ENCODE measurements around the gene SAMD4A.

The SAMD4A gene

DNA sequence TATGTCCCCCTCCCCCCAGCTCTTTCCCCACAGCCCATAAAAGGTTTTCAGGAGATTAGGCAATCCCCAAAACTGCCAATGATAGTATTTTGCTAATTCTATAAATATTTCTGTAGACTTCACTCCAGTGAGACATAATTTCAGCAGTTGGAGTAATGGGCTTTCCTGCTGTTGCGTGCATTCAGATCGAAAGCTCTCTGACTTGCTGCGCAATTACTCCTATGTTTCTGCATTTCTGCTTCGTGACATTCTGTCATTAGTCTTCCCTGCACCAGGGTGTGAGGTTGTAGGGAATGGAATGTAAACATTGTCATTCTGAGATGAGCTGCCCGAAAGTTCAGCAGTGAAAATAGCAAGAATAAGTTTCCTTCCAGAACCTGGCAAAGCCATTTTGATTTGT is 58.2 kb downstream of the SAMD4A start:
- H3K27me3 ChIP-seq (ENCODE audit: insufficient read depth, low read length), result no peaks in the 10 kb centered on the region
- H3K9ac ChIP-seq (ENCODE audit: low read length), result no peak overlapping the region
- no peaks in the 10 kb centered on the region for H3K9me3 ChIP-seq (ENCODE audit: low read length)
- no peaks in the 10 kb centered on the region for H3F3A ChIP-seq (ENCODE audit: insufficient read depth, low read length)
- H3K4me3 ChIP-seq (ENCODE audit: low read depth, low read length, poor library complexity, severe bottlenecking), result no peak overlapping the region
- H3K27ac ChIP-seq (ENCODE audit: low read depth, low read length, poor library complexity, severe bottlenecking), result no peak overlapping the region
- H3K36me3 ChIP-seq (ENCODE audit: insufficient read depth, low read length), result no peaks in the 10 kb centered on the region
- H3K4me1 ChIP-seq (ENCODE audit: insufficient read depth, low read length, severe bottlenecking), result no peaks in the 10 kb centered on the region
- no peaks in the 10 kb centered on the region for H4K20me1 ChIP-seq (ENCODE audit: insufficient read depth, low read length)
- no peak overlapping the region for H3K4me2 ChIP-seq (ENCODE audit: low read length)
- no peak overlapping the region for H2AFZ ChIP-seq (ENCODE audit: low read length)
- no peaks in the 10 kb centered on the region for H3K79me2 ChIP-seq (ENCODE audit: insufficient read depth, low read length)
- no peak for TF ChIP-seq EZH2 (IDR thresholded peaks at IDR 0.05; ENCODE audit: borderline replicate concordance, low read length)
- TF ChIP-seq, protein P1, sequence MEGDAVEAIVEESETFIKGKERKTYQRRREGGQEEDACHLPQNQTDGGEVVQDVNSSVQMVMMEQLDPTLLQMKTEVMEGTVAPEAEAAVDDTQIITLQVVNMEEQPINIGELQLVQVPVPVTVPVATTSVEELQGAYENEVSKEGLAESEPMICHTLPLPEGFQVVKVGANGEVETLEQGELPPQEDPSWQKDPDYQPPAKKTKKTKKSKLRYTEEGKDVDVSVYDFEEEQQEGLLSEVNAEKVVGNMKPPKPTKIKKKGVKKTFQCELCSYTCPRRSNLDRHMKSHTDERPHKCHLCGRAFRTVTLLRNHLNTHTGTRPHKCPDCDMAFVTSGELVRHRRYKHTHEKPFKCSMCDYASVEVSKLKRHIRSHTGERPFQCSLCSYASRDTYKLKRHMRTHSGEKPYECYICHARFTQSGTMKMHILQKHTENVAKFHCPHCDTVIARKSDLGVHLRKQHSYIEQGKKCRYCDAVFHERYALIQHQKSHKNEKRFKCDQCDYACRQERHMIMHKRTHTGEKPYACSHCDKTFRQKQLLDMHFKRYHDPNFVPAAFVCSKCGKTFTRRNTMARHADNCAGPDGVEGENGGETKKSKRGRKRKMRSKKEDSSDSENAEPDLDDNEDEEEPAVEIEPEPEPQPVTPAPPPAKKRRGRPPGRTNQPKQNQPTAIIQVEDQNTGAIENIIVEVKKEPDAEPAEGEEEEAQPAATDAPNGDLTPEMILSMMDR (IDR thresholded peaks at IDR 0.05; ENCODE audit: low read length), result no peak
- no peaks in the 10 kb centered on the region for H3K9me2 ChIP-seq (ENCODE audit: low read depth, low read length)

DNA sequence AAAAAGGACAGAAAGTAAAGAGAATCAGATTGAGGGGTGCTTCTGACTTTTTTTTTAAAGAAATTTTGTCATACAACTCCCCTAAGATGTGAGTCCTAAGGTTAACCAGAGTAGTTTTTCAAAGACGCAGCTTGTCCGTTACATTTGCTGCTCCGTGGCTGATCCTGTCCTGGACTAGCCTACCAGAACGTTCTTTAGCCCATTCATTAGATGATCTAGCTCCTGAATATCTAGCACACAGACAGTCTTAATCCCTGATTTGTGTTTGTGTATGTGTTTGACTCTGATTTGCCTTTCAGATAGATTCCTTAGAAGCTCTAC is 60.3 kb downstream of the SAMD4A start:
- Histone ChIP-seq H3K27me3 (ENCODE audit: insufficient read depth, low read length) (no peaks in the 10 kb centered on the region), H3K9ac (ENCODE audit: low read length) (no peak overlapping the region), H2AFZ (ENCODE audit: low read length) (no peak overlapping the region), H3K4me1 (ENCODE audit: insufficient read depth, low read length, severe bottlenecking) (no peaks in the 10 kb centered on the region), H3K27ac (ENCODE audit: low read depth, low read length, poor library complexity, severe bottlenecking) (no peak overlapping the region), H3F3A (ENCODE audit: insufficient read depth, low read length) (no peaks in the 10 kb centered on the region), H3K79me2 (ENCODE audit: insufficient read depth, low read length) (no peaks in the 10 kb centered on the region), H4K20me1 (ENCODE audit: insufficient read depth, low read length) (no peaks in the 10 kb centered on the region), H3K9me3 (ENCODE audit: low read length) (no peaks in the 10 kb centered on the region), H3K4me2 (ENCODE audit: low read length) (no peak overlapping the region), H3K4me3 (ENCODE audit: low read depth, low read length, poor library complexity, severe bottlenecking) (no peak overlapping the region), H3K9me2 (ENCODE audit: low read depth, low read length) (no peaks in the 10 kb centered on the region), H3K36me3 (ENCODE audit: insufficient read depth, low read length) (no peaks in the 10 kb centered on the region)
- TF ChIP-seq, protein P1 (IDR thresholded peaks at IDR 0.05; ENCODE audit: low read length), result no peak
- TF ChIP-seq EZH2 (IDR thresholded peaks at IDR 0.05; ENCODE audit: borderline replicate concordance, low read length), result no peak

DNA sequence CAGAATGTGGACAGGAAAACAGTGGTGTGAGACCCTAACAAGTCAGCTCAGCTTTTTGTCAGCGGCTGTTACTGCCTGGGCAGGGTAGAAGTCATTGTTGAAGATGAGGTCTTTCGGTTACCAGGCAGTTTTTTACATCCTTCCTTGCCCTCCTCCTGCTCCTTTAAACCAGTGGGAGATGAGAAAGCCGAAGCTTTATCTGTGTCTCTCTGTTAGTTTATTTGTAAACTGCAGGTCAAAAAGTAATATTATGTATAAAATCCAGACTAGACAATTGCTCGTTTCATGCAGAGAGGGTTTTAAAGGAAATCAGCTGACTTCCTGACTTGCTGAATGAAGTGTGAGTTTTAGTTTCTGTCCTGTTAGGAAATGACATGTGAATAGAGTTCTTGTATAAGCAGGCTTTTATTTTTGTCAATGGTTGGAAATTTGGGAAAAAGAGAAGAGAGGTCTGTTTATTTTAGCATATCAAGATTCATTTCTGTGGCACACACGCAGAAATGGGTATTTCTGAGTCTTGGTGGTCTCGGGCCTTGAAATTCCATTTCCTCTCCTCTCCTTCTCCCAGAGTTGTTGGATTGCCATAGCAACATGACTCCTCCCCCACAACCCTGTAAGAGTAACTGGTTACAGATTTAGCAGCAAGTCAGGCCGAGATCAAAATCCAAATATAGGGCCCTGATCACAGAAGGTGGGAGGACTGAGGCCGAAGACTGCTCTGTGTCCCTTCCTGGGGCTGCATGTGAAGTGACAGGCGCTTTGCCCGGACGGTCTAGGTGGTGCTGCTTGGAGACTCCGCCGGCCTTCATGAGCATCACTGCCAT is 60.8 kb downstream of the SAMD4A start:
- Histone ChIP-seq H4K20me1 (ENCODE audit: insufficient read depth, low read length) (no peaks in the 10 kb centered on the region), H3F3A (ENCODE audit: insufficient read depth, low read length) (no peaks in the 10 kb centered on the region), H3K9me3 (ENCODE audit: low read length) (no peaks in the 10 kb centered on the region), H3K9me2 (ENCODE audit: low read depth, low read length) (no peaks in the 10 kb centered on the region), H3K4me3 (ENCODE audit: low read depth, low read length, poor library complexity, severe bottlenecking) (no peak overlapping the region), H2AFZ (ENCODE audit: low read length) (no peak overlapping the region), H3K27ac (ENCODE audit: low read depth, low read length, poor library complexity, severe bottlenecking) (no peak overlapping the region), H3K36me3 (ENCODE audit: insufficient read depth, low read length) (no peaks in the 10 kb centered on the region), H3K4me2 (ENCODE audit: low read length) (no peak overlapping the region), H3K9ac (ENCODE audit: low read length) (no peak overlapping the region), H3K4me1 (ENCODE audit: insufficient read depth, low read length, severe bottlenecking) (no peaks in the 10 kb centered on the region), H3K79me2 (ENCODE audit: insufficient read depth, low read length) (no peaks in the 10 kb centered on the region), H3K27me3 (ENCODE audit: insufficient read depth, low read length) (no peaks in the 10 kb centered on the region)
- no peak for TF ChIP-seq EZH2 (IDR thresholded peaks at IDR 0.05; ENCODE audit: borderline replicate concordance, low read length)
- TF ChIP-seq, protein P1 (IDR thresholded peaks at IDR 0.05; ENCODE audit: low read length), result no peak

Data from OCI-LY1 (cell line).